Daoy (cell line): ENCODE data around the gene HOXD13. TPM values are rescaled to one million over a fixed set of nuclear protein-coding genes. Genes with fewer than 3 reads are reported as not detected.

ENCODE experiments used
- DNase-seq: peaks from one replicate; pipeline ENCODE4 v3.0.0-alpha.2; 2015; ENCODE audit warnings: low read depth
- total RNA-seq: library from RNA; depleted of rRNA; stranded (reverse); fragments of >200 nt; shearing (Covaris generic); gene quantifications from 2 replicates; pipeline ENCODE4 v1.2.3, GENCODE V29; 2014; rRNA removed

The HOXD13 gene
- total RNA-seq: 20.7 and 21.5 TPM in 2 replicates

DNA sequence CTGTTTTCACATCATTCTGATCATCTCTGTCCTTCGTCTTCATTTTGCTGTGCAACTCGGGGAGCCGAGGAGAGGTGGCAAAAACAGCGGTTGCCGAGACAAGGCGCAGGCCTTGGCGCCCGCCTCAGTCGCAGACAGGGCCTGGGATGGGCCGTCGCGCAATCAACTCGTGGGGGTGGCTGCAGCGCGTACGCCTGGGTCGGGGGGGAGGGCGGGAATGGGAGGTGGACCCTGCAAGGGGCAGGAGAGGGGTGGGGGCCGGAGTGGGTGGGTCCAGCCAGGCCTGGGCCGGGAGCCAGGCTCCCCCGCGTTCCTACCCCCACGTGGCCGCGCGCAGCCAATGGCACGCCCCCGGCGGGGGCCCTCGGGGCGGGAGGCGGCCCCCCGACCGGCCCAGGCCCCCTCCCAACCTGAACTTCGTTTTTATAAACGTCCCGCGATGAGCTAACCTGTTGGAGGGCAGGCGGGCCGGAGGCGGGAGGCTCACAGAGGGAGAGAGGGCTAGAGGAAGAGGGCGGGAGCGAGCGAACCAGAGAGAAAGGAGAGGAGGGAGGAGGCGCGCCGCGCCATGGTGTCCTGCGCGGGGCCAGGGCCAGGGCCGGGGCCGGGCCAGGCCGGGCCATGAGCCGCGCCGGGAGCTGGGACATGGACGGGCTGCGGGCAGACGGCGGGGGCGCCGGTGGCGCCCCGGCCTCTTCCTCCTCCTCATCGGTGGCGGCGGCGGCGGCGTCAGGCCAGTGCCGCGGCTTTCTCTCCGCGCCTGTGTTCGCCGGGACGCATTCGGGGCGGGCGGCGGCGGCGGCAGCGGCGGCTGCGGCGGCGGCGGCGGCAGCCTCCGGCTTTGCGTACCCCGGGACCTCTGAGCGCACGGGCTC is at the start of gene HOXD13:
TSS of gene HOXD13 (plus strand) at position 452 of the 875 bp plus-strand sequence. CDS start at position 622, 170 bp downstream.
- DNase-seq: peak; percentile 72

- peak; percentile 45 for DNase-seq
These were observed 36.1 kb upstream of the HOXD13 start for GRCh38 chr2:176056406-176056805.

- no peak for DNase-seq
These were observed 28.6 kb upstream of the HOXD13 start for GRCh38 chr2:176063958-176064357.

DNA sequence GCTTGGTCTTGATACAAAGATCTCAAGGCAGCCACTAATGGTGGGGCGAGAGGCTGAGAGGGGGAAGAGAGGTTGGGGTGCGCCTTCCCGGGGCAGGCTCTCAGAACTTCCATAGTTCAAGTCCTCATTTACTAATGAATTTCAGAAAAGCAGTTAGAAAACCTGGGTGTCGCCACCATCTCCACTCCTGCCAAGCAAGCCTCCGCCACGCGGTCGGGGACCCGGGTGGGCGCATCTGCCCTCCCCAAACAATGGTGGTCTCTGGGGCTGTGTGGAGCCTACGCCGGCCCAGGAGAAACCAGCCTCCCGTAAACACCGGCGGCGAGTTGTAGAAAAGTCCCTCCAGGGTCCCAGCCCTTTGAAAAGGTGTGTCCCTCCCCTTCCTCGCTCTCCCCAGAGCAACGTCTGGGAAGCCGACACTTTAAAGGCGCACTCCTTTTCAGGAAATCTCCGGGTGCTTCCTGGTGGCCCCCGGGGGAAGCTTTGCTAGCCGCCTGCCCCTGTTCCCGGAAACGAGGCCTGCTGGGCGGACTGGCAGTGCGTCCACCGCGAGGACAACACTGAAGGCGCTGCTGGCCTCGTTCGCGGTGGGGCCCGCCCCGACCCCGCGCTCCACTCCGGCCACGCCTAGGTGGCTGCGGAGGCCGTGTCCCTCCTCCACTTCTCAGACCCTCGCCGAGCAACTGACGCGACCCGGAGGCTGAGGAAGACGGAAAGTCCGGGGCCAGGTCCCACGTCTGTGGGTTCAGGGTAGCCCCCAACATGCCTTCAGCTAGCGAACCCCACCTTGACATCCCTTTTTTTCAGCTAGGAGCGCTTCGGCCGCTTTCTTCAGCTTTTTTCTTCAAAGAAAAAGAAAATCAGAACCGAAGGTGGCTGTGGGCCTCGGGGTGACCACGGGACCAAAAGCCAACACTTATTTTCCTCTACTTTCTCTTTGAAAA is 25.6 kb upstream of the HOXD13 start:
- DNase-seq: no peak

- no peak for DNase-seq
These were observed 24.7 kb upstream of the HOXD13 start for GRCh38 chr2:176067589-176068418.

GRCh38 chr2:176068419-176068832 is 24.1 kb upstream of the HOXD13 start:
- DNase-seq: no peak

- DNase-seq: no peak
These were observed 20.9 kb upstream of the HOXD13 start for GRCh38 chr2:176071330-176072291.

DNA sequence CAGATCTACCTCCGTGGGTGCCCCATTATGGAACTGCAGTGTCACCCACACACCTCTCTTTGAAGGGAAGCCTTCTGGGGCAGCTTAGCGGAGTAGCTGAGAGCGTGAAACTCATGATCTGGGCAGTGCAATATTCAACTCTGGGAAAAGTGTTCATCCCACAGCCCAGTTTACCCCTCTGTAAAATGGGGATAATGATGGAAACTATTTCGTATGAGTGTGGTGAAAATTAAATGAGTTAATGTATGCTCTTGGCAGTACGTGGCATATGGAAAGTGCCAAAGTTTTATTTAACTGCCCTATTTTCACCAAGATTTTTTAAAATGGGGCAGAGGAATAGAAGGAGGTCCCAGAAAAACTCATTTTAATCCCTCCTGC is 20.2 kb upstream of the HOXD13 start:
- DNase-seq: no peak

GRCh38 chr2:176072951-176073904 is 19.3 kb upstream of the HOXD13 start:
- no peak for DNase-seq

DNA sequence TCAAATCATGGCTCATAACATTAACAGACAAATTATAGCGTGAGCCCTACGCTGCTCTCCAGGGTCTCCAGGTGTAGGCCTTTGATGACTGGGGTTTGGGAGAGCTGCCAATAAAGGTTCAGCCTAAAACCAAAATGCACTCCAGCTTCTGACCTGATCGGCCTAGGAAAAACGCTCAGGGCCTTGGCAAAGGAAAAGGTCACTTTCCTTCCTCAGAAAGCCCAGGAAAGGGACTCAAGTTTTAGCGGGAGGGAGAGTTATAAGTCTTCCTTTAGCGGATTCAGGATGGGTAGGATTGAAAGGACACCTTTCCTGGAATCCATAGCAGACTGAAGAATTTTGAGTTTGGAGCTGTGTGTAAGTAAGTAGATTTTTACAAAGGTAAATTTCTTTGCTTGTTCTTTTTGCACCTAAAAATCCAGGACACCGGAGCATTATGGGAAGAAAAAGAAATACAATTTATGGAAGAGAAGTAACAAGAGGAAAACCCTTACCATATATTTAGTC is 17.5 kb upstream of the HOXD13 start:
- no peak for DNase-seq

GRCh38 chr2:176075481-176075880 is 17.0 kb upstream of the HOXD13 start:
- no peak for DNase-seq

DNA sequence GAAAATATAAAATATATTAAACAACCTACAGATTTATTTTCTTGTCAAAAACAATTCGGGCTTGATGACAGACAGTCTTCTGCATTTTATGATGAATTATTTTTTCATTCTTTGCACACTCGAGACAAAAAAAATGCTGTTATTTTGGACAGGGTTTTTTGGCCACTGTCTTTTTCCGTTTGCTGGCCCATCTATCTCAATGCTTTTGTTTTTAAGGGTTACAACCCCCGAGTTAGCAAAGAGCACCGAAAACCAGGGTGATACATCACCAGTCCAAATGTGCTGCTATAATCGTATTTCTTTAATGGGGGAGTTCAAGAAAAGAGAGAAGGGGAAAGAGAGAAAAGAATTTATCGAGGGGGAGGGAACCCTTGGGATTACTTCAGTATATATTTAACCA is 16.5 kb upstream of the HOXD13 start:
- no peak for DNase-seq

- no peak for DNase-seq
These were observed 15.7 kb upstream of the HOXD13 start for GRCh38 chr2:176076796-176077195.

DNA sequence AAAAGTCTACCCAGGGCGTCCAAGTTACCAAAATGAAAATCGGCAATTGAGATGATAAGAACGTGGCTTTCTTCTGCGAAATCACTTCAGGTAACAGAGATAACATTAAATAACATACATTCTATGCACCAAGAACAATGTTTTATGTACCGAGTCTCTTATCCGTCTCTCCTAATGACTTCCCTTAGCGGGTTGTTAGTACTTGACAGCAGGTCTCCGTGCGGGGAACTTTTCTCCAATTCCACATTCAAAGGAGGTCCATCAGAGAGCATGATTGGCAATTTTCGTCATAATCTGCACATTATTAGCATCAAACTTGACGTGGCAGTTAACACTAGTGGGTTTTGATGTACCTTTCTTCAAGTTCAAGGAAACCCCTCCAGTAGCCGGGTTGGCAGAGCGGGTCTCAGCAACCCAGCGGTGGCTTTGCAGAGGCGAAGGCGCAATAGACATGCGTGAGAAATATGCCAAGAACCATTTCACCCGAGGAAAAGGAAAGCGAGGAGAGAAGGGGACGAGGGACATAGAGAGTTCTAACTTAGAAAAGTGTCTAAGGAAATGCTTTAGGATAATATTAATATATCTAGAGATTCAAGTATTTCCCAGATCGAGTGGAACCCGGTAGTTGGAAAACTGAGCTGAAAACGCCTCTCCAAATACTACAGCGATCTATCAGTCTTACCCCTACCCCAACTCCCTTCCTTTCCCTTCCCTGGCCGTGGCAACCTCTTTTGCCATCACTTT is 13.8 kb upstream of the HOXD13 start:
- no peak for DNase-seq

GRCh38 chr2:176079285-176079830 is 13.2 kb upstream of the HOXD13 start:
- peak; percentile 45 for DNase-seq

DNA sequence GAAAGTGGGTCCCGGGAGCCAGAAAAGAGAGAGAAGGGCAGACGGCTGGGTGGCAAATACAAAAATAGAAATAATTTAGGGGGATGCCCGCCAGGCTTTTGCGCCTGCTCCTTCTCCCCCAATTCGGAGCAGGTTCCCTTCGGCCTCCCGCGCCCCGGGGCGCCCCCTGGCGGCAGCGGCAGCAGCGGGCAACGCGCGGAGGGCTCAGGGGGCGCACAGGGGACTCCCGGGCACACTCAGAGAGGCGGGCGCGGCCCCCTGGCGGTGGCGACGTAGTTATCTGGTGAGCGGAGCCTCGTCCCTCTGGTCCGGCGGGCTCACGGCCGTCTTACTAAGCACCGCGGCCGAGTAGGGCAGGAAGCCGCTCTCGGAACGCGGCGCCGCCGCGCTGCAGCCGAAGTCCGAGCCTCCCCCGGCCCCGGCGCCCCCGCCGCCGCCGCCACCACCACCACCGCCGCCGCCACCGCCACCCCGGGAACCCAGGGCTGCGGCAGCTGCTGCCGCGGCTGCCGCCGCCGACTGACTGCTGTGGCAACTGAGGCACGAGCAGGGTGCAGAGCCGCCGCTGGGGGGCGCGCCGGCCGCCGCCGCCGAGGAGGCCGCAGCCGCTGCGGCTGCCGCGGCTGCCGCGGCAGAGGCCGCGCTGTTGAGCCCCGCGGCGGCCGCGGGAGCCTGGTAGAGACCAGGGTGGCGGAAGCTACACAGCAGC is 12.5 kb upstream of the HOXD13 start:
- DNase-seq: peak; percentile 87
